ENCODE data around the gene PAPPA.

GRCh38 chr9:116337015-116337414 is 183.4 kb downstream of the PAPPA start:
- TF ChIP-seq, protein P1, sequence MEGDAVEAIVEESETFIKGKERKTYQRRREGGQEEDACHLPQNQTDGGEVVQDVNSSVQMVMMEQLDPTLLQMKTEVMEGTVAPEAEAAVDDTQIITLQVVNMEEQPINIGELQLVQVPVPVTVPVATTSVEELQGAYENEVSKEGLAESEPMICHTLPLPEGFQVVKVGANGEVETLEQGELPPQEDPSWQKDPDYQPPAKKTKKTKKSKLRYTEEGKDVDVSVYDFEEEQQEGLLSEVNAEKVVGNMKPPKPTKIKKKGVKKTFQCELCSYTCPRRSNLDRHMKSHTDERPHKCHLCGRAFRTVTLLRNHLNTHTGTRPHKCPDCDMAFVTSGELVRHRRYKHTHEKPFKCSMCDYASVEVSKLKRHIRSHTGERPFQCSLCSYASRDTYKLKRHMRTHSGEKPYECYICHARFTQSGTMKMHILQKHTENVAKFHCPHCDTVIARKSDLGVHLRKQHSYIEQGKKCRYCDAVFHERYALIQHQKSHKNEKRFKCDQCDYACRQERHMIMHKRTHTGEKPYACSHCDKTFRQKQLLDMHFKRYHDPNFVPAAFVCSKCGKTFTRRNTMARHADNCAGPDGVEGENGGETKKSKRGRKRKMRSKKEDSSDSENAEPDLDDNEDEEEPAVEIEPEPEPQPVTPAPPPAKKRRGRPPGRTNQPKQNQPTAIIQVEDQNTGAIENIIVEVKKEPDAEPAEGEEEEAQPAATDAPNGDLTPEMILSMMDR (IDR thresholded peaks at IDR 0.05): no peak
- TF ChIP-seq POLR2A (IDR thresholded peaks at IDR 0.05): no peak
